ENCODE data around the gene AK2.

GRCh38 chr1:33056426-33056825 lies 19.7 kb upstream of the AK2 start:
- TF ChIP-seq GABPA (IDR thresholded peaks at IDR 0.05; ENCODE audit: low read depth) (no peak), CTCF (IDR thresholded peaks at IDR 0.05; ENCODE audit: insufficient read depth, low read length) (no peak), POLR2AphosphoS5 (IDR thresholded peaks at IDR 0.05; ENCODE audit: low read depth) (no peak)

All from HL-60 (cell line).